NCI-H446 treated with DMSO at 0.1 percent for 48 hours (cell line): ENCODE data around the gene RUNX1.
"Not testable (repeated sequence)": the region's sequence is repeated elsewhere in the genome, so short reads cannot be mapped to it uniquely, and the experiment has no call there.

Source experiments
- DNase-seq: peaks from one replicate; lab custom pipeline; 2025; lab: John Stamatoyannopoulos, UW

Gene RUNX1

DNA sequence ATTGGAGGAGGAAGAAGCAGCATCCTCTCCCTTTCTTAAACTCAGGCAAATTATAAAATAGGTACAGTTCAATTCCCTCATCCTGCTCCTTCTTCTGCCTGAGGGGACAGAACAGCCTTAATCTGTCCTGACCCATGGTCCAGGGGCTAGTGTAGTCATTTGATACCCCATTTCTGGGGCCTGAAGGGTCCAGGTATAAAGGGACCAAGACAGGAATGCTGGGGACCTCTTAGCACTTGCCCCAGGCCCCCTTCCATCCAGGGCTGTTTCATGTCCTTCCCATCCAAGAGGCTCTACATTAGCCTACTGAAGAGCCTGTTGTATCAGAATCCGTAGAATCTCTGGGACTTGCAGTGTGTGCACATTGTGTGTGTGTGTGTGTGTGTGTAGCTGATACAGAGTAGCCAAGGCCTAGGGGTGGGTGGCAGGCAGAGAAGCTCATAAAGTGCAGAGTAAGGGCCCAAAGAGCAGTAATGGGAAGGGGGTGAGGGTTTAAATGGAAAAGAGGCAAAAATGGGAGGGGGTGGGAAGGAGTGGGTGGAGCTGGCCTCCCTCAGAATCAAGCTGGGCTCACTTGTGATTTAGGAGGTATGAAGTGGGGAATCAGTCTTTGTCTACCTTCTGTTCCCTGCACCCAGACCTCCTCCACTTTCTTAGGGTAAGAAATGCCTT, 32.4 kb downstream of the RUNX1 start:
- no peak for DNase-seq

- no peak for DNase-seq
Observed at GRCh38 chr21:35016071-35016470, 33.0 kb downstream of the RUNX1 start.

DNA sequence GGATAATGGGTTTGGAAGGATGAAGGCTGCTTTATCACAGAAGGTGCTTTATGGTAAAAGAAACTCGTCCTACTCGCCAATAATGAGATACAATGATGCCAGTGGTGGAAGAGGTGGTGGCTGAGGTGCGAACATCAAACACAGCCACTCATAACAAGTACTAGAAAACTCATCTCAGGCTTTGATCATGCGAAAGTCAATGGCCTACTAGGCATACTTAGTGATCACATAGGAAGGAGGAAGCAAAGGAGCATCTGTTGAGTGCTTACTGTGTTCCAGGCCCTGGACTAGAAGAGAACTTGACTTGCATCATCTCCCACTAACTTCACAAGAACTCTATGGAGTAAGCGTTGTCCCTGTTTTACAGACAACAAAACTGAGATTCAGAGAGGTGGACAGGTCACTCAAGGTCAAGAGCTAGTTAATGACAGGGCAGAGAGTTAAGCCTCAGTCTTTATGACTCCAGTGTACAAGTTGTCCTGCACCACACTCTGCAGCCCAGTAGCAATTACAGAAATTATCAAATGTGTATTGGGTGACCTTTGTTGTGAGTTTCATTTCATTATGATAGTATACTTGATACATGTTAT, 33.6 kb downstream of the RUNX1 start:
- DNase-seq, result no peak

GRCh38 chr21:35014302-35015041, 34.6 kb downstream of the RUNX1 start:
- DNase-seq, result no peak

GRCh38 chr21:35011681-35012080, 37.4 kb downstream of the RUNX1 start:
- no peak for DNase-seq

- DNase-seq, result no peak
Observed at GRCh38 chr21:35010447-35010846, 38.7 kb downstream of the RUNX1 start.

DNA sequence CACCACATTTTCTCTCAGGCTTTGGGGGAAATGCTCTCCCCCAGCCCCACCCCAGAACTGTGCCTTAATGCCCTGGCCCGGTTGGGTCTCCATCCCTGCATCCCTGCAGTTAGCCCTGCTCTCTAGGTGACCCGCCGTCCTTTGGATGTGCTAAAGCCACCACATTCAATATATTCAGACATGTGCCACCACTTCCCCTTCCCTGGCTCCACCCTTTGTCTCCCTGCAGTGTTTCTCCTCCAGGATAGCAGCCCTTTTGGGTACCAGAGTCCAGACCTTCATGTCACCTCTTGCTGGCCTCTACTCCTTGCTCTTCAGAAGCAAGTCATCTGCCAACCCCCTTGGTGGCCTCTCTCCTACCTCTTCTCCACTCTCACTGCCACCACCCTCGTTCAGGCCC, 41.8 kb downstream of the RUNX1 start:
- DNase-seq, result no peak

DNA sequence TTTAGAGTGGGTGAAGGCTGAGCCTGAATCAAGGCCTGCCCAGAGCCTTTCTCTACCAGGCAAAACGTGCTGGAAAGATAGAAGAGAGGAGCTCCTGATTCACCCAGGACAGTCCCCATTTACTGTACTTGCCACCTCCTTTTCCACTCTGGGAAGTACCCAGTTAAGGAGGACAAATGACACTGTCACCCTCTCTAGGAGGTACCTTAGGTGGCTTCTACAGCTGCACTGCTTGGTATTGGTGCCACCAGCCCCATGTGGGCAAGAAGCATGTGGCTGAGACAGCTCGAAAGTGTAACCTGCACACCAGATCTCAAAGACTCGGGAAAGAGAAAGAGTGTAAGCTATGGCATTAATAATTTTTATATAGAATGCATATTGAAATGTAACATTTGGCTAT, 42.3 kb downstream of the RUNX1 start:
- DNase-seq, result no peak

GRCh38 chr21:35006248-35006647, 42.9 kb downstream of the RUNX1 start:
- no peak for DNase-seq

DNA sequence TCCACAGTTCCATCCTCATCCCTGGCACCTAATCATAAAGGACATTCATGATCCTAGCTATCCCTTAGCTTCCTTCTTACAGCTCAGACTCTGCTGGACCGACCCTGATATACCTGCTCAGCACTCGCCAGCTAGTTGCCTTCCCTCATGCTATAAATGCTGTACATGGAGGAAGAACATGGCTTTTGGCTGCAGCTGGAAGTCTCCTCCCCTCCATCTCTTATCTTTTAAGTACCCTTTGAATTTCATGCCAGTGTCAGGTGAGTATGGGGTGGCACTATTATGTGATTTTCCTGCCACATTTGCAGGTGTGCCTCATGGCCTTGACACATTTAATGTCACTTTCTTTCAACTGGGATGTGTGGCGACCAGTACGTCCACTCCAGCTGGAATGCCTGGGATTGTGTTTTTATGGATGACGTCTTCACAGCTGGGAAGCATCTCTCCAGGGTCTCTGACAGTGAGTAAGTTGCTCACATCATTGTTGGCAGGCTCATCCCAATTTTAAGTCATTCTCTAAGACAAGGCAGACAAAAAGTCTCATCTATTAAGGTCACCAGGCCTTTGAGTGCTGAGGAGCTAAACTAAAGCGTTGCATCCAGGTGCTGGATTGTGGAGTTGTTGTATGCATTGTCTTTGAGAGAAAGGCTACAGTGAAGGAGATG, 43.4 kb downstream of the RUNX1 start:
- no peak for DNase-seq

DNA sequence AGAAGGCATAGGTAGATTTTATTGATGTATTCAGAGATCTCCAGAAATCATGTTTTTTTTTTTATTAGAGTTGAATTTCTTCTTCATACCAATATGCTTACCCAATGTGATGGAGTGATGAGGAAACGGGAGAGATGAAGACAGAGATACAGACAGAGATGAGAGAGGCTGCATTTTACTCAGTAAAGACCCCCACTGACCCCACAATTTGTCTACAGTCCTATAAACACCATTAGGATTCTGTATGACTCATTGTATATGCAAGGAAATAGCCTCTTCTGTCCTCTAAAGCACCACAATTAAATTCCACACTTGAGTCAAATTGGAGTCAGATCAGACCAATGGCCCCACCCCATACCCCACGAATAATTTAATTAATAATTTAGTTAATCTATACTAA, 44.0 kb downstream of the RUNX1 start:
- no peak for DNase-seq

DNA sequence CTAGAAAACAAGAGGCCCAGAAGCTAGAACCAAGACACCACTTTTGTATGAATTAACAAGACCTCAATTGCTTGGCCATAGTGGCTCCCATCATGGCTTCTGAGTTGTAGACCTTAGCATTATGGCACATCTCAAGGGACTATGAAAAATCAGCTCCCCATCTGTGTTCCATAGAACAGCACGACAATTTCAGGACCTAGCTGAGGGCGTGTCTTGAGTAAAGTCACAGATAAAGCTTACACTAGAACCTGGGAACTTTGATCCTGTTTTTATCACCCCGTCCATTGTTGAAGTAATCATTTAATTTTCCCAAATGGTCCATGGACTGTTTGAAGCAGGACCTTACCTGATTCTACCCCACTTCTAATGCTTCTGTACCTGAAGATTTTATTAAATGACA, 44.8 kb downstream of the RUNX1 start:
- no peak for DNase-seq

DNA sequence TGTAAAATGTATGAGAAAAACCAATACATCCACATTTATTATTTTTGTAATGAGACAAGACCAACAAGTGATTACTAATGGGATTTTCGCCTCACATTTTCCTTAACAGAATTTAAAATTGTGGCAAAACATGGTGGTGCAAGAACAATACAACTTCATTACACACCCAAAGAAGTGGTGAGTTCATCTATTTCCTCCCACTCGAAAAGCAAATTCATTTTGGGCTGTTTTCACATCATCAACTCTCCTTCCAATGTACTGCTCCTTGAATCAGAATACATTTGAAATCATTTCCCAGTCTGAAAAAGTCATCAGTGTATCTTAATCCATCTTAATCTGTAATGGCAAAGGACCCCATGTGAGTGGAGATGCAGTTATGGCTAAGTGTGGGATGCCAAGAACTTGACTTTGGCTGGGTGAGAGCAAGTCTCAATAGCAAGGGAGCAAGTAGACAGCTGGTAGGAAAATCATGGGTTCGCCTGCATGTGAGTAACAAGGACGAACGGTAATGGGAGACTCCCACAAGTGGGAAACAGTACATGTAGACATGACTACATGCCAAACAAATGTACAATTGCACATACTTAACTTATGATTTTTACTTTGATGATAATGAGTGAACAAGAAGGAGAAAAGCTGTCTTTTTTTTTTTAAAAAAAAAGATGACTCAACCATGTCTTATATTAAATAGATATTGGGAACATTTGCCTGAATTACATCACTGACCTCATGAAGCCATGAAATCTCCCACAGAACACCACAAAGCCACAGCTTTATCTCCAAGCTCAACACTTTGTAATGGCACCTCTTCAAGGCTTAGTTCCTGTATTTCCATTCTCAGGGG, 46.0 kb downstream of the RUNX1 start:
- no peak for DNase-seq

- no peak for DNase-seq
Observed at GRCh38 chr21:34999397-34999941, 49.6 kb downstream of the RUNX1 start.

DNA sequence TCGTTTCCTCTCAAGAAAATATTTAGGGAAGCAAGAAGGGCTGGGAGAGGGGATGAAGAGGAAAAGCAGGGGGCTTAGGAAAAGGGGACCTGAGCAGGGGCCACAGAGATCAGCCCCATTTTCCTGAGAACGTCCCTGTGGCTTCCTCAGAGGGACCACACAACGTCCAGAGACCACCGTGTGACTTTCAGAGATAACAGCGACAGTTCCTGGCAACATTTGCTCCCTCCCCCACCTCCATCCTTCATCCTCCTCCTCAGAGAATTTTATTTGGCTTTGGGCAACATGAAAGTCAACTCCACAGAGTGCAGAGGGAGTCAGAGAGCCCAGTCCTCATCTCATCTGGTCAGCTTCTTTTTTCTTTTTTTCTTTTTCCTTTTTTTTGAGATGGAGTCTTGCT, 50.9 kb downstream of the RUNX1 start:
- DNase-seq, result no peak

GRCh38 chr21:34997294-34997693, 51.8 kb downstream of the RUNX1 start:
- no peak for DNase-seq

GRCh38 chr21:34996304-34997101, 52.6 kb downstream of the RUNX1 start:
- no peak for DNase-seq

GRCh38 chr21:34995979-34996303, 53.2 kb downstream of the RUNX1 start:
- no peak for DNase-seq

GRCh38 chr21:34994766-34995631, 54.1 kb downstream of the RUNX1 start:
- no peak for DNase-seq

- not testable (repeated sequence) for DNase-seq
Observed at GRCh38 chr21:34993521-34993921, 55.6 kb downstream of the RUNX1 start.
